Measurements from ENCODE around the gene KLK7. TPM values are rescaled to one million over a fixed set of nuclear protein-coding genes. Genes with fewer than 3 reads are reported as not detected.

The KLK7 gene
- total and polyA plus RNA-seq, 7 donors, result not detected

DNA sequence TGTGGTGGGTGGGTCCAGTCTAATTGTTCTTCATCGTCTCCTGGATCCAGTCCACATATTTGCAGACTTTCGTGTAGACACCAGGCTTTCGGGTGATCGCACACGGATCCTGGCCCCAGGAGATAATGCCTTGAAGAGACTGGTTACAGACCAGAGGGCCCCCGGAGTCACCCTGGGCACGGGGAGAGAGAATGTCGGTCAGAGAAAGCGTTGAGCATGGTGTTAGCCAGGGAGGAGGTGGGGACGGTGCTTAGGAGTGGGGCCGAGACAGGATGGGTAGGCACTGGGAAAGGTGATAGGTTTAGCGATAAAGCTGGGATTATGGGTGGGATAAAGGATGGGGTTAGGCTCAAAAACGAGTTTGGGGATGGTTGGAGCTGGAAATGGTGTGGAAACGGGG lies 38.8 kb upstream of the KLK7 start:
- ATAC-seq (no peak), DNase-seq (peak in 1 of 2 donors; percentile 23)
- Histone ChIP-seq H3K27me3 (ENCODE audit: insufficient read depth in 3 of 3, low read length in 2 of 3) (peaks cover 0 to 45% (median 2%) of the 10 kb centered on the region in 3 donors), H3K4me1 (no peaks in the 10 kb centered on the region), H3K27ac (no peak overlapping the region), H3K36me3 (ENCODE audit: insufficient read depth in 1 of 2, low read depth in 1 of 2) (no peaks in the 10 kb centered on the region), H3K4me3 (no peak overlapping the region), H3K9me3 (no peaks in the 10 kb centered on the region)
- WGBS, 3 donors, result 53 to 62% (median 60%) methylated on average over 14 of the region's 14 CpGs
- intact Hi-C loops (cut with DNase I), result loop anchor here in 1 of 2 donors (5.0 kb wide), 1 partner anchor 75 kb away; no protein-coding TSS in a partner anchor
- TF ChIP-seq, protein P1, sequence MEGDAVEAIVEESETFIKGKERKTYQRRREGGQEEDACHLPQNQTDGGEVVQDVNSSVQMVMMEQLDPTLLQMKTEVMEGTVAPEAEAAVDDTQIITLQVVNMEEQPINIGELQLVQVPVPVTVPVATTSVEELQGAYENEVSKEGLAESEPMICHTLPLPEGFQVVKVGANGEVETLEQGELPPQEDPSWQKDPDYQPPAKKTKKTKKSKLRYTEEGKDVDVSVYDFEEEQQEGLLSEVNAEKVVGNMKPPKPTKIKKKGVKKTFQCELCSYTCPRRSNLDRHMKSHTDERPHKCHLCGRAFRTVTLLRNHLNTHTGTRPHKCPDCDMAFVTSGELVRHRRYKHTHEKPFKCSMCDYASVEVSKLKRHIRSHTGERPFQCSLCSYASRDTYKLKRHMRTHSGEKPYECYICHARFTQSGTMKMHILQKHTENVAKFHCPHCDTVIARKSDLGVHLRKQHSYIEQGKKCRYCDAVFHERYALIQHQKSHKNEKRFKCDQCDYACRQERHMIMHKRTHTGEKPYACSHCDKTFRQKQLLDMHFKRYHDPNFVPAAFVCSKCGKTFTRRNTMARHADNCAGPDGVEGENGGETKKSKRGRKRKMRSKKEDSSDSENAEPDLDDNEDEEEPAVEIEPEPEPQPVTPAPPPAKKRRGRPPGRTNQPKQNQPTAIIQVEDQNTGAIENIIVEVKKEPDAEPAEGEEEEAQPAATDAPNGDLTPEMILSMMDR (IDR thresholded peaks at IDR 0.05), result no peak

DNA sequence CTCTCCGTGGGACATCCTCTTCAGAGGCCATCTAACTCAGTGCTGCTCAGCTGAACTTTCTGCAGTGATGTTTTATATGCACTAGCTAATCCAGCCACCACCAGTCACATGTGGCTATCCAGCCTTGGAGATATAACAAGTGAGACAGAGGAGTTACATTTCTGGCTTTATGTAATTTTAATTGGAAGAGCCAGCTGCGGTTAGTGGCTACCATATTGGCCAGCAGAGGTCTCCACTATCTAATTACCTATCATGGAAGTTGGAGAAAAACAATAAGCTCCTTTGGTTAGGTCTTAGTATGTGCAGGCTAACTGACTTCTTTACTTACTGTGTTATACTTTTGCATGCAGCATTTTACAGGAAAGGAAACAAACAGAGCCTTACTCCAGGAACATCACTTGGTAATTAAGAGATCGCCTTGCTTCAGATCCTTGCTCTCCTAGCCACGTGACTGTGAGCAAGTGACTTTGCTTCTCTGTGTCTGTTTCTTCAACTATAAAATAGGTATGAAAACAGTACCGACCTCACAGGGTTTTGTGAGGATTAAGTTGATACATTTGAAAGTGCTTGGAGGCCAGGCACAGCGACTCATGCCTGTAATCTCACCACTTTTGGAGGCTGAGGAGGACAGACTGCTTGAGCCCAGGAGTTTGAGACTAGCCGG lies 37.4 kb upstream of the KLK7 start:
- 24 to 33% (median 31%) methylated on average over 7 of the region's 7 CpGs for whole genome bisulfite sequencing, 3 donors
- ATAC-seq, result no peak
- TF ChIP-seq, protein P1 (IDR thresholded peaks at IDR 0.05), result peak; percentile 42
- Histone ChIP-seq H3K27me3 (ENCODE audit: insufficient read depth in 3 of 3, low read length in 2 of 3) (peaks cover 0 to 46% (median 9%) of the 10 kb centered on the region in 3 donors), H3K9me3 (no peaks in the 10 kb centered on the region), H3K27ac (no peak overlapping the region), H3K4me1 (no peaks in the 10 kb centered on the region), H3K36me3 (ENCODE audit: insufficient read depth in 1 of 2, low read depth in 1 of 2) (no peaks in the 10 kb centered on the region), H3K4me3 (no peak overlapping the region)
- intact Hi-C loops (cut with DNase I), result loop anchor here in 1 of 2 donors (5.0 kb wide), 1 partner anchor 76 kb away; no protein-coding TSS in a partner anchor
- peak in 1 of 2 donors; percentile 0 for DNase-seq

DNA sequence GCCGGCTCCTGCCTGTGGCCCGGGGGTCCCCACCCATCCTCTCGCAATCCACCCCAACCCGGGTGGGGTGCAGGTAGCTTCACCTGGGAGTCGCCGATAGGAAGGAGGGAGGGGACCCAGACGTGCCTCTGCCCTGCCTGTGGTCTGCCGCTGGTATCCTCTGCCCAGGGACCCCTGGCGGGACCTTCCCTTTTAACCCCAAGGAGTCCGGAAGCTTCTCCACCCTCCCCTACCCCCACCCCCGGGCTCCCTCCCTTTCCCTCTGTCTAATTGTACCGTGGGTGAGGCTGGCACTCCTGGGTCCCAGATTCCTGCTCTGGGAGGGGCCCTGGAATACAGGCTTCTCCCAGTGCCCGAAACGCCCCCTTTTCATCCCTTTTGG lies 35.8 kb upstream of the KLK7 start, which contains the start of gene KLK10:
TSS of gene KLK10 (minus strand) at position 166 of the 382 bp plus-strand sequence. CDS start 579 bp downstream, outside the sequence.
- Histone ChIP-seq H3K9me3 (no peaks in the 10 kb centered on the region), H3K36me3 (ENCODE audit: insufficient read depth in 1 of 2, low read depth in 1 of 2) (no peaks in the 10 kb centered on the region), H3K27ac (no peak within 1 kb of the TSS), H3K4me3 (peak within 1 kb of the TSS; percentile 49), H3K27me3 (ENCODE audit: insufficient read depth in 3 of 3, low read length in 2 of 3) (peaks cover 0 to 58% (median 9%) of the 10 kb centered on the region in 3 donors), H3K4me1 (no peaks in the 10 kb centered on the region)
- intact Hi-C loops (cut with DNase I), result no loop called here
- DNase-seq (no peak), ATAC-seq (no peak)
- WGBS, 3 donors, result 2 to 9% (median 2%) methylated on average over 10 to 14 of the region's 14 CpGs
- TF ChIP-seq, protein P1 (IDR thresholded peaks at IDR 0.05), result no peak

DNA sequence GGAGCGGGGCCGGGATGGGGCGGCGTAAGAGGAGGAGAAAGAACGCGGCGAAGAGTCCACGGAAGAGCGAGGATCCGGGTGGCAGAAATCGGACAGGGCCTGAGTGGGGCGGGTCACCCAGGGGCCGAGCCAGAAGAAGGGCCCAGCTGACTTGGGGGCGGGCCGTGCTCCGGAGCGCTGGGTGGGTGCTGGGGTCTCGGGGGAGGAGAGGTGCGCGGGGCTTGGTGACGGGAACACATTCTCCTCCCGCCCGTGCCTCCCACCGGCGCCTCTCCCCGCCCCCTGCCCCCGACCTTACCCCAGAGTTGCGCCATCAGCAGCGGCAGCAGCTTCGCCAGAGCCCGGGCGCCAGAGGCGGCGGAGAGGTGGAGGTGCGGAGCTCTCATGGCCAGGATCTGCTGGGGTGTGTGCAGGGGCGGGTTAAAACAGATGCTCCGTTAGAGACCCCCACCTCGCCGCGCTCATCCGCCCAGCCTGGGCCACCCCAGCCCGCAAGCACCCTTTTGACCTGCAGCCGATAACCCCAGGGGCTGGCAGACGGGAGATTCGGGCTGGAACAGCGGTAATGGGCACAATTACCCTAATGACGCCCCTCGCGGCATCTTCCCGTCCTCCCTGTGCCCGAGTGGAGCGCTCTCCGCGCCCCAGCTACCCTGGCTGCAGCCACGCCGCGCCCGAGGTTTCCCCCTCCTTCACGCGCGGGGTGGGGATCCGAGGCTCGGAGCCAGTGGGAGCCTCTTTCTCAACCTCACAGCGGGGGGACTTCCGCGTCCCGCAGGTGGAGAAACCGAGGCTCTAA lies 35.2 kb upstream of the KLK7 start:
- ATAC-seq, result no peak
- Histone ChIP-seq H3K27me3 (ENCODE audit: insufficient read depth in 3 of 3, low read length in 2 of 3) (peaks cover 0 to 59% (median 9%) of the 10 kb centered on the region in 3 donors), H3K4me3 (peak overlapping the region; percentile 49), H3K27ac (no peak overlapping the region), H3K9me3 (no peaks in the 10 kb centered on the region), H3K36me3 (ENCODE audit: insufficient read depth in 1 of 2, low read depth in 1 of 2) (no peaks in the 10 kb centered on the region), H3K4me1 (no peaks in the 10 kb centered on the region)
- TF ChIP-seq, protein P1 (IDR thresholded peaks at IDR 0.05), result no peak
- intact Hi-C loops (cut with DNase I), result no loop called here
- DNase-seq, result no peak
- 2 to 3% (median 2%) methylated on average over 48 to 68 of the region's 68 CpGs for WGBS, 3 donors
